H1 (cell line): Measurements from ENCODE around the gene THTPA. TPM values are rescaled to one million over a fixed set of nuclear protein-coding genes. Genes with fewer than 3 reads are reported as not detected.

Source experiments
- ATF2 ChIP-seq: IDR thresholded peaks from 2 replicates; pipeline ENCODE4 v1.6.1; 2012; ENCODE audit warnings: low read length, inconsistent platforms
- SIX5 ChIP-seq: IDR thresholded peaks from 2 replicates; pipeline ENCODE4 v1.6.1; 2011; ENCODE audit warnings: mild to moderate bottlenecking, low read depth, low read length
- polyA plus RNA-seq, 7 experiments: library from polyadenylated mRNA; depleted of rRNA in 3 of 7; stranded (reverse) in 5 of 7; unstranded in 2 of 7; fragments of >200 nt in 5 of 7; fragments of 200-250 nt in 2 of 7; gene quantifications; 1 replicate in 5 of 7; 2 replicates in 1 of 7; 4 replicates in 1 of 7; pipeline versions ENCODE4 v1.2.1 to v1.2.3, GENCODE V29; 2011 to 2013; ENCODE audit warnings: missing spikeins in 2 of 7, mixed read lengths in 2 of 7
- total RNA-seq: library from RNA; stranded (reverse); fragmentation: NEBNext Ultra II Directional; extraction: Animal tissue kit (Norgen Biotek cat#: 25700); gene quantifications from 2 replicates; pipeline ENCODE4 v1.2.1, GENCODE V29; 2021

The THTPA gene
- total and polyA plus RNA-seq, 2 of the 8 experiments (the other 6 are each of a cell fraction or from before 2014, with no cell fraction given): 16.6 to 19.0 TPM

DNA sequence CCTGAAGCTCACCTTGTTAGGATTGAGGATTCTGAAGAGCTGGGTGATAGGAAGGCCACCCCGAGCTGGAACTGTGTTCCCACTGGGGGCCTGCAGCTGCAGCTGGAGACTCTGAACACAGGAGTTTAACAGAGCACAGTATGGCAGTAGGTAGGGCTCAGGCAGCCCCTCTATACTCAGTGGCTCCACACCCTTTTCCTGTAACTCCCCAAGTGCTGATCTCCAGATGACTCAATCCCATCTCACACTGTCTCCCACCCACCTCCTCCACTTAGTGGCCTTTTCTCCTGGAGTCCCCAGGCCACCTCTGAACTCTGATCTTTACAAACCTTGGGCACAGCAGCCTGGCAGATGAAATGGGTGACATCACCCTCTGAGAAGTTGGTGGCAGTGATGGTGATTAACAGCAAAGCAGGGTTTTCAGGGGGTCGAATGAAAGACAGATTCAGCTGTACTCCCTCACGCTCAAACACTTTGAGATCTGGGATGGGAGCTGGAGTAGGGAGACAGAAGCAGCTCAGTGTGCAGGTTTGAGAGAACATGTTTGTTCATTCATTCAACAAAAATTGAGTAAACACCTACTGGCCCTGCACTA, 4.0 kb downstream of the THTPA start (continued):
- TF ChIP-seq ATF2 (no peak), SIX5 (no peak)
